K562 (cell line): Measurements from ENCODE around the gene UBR3. TPM values are rescaled to one million over a fixed set of nuclear protein-coding genes. Genes with fewer than 3 reads are reported as not detected.
"Not testable (repeated sequence)": the region's sequence is repeated elsewhere in the genome, so short reads cannot be mapped to it uniquely, and the experiment has no call there.

Source experiments
- ATAC-seq: fragments of 200-7000 bp; cut with Tn5 transposase; 3 replicates; pipeline ENCODE4 v1.9.1; 2020; ENCODE audit warnings: moderate library complexity
- BruUV-seq: library from RNA; stranded (reverse); fragments of 400-500 nt; replicated peaks from 2 replicates; lab custom pipeline; 2021; lab: Mats Ljungman, UMichigan
- CTCF ChIA-PET: fragments of 300-600 bp; formaldehyde crosslinking; extraction: SDS; loops from one replicate; lab custom pipeline; 2021; ENCODE audit warnings: low intra/inter-chr PET ratio; lab: Yijun Ruan, JAX
- POLR2A ChIA-PET: fragments of 300-600, 350-650 bp; sonication (Branson Sonifier 250); formaldehyde crosslinking; extraction: SDS; loops from one replicate; lab custom pipeline; 2021; ENCODE audit warnings: antibody characterized with exemption, inconsistent platforms; lab: Yijun Ruan, JAX
- DNase-seq, 4 experiments: peaks; one replicate each; pipeline versions ENCODE4 v3.0.0 to v3.0.0-alpha.2; 2011 to 2018; ENCODE audit warnings: low spot score in 3 of 4, mixed read lengths in 3 of 4; ENCODE audit errors: extremely low read depth in 1 of 4
- FAIRE-seq: peaks from 2 replicates; lab custom pipeline; 2011; peaks lifted over from hg19 to GRCh38; lab: Jason Lieb, UNC
- H2AFZ ChIP-seq: 2 replicates; pipeline ENCODE4 v1.6.0; 2011; ENCODE audit warnings: low read depth, low read length, control low read depth, inconsistent platforms
- H3K27ac ChIP-seq: fragments of 200-600 bp; 3 replicates; pipeline ENCODE4 v1.8.0; 2011; ENCODE audit warnings: low read depth, mild to moderate bottlenecking, control low read depth, inconsistent platforms, low read length, moderate library complexity, mixed read lengths; ENCODE audit errors: extremely low read depth
- H3K27me3 ChIP-seq, 2 experiments: fragments of 300-600 bp in 1 of 2; 2 replicates in 1 of 2; 3 replicates in 1 of 2; pipeline versions ENCODE4 v1.6.0 to v1.8.0; 2011; ENCODE audit warnings: inconsistent platforms in 2 of 2, low read length in 2 of 2, mild to moderate bottlenecking in 1 of 2, mixed read lengths in 1 of 2, moderate library complexity in 1 of 2; ENCODE audit not compliant: control insufficient read depth in 2 of 2, insufficient read depth in 2 of 2
- H3K36me3 ChIP-seq: fragments of 300-600 bp; 3 replicates; pipeline ENCODE4 v1.8.0; 2011; ENCODE audit warnings: mild to moderate bottlenecking, low read length, inconsistent platforms; ENCODE audit not compliant: control insufficient read depth, insufficient read depth
- H3K4me1 ChIP-seq, 2 experiments: fragments of 200-600 bp in 1 of 2; replicated peaks in 1 of 2; 2 replicates in 1 of 2; 3 replicates in 1 of 2; pipeline versions ENCODE4 v1.5.1 to v1.8.0; 2011; ENCODE audit warnings: inconsistent platforms in 2 of 2, low read length in 2 of 2, mild to moderate bottlenecking in 1 of 2, mixed read lengths in 1 of 2, moderate library complexity in 1 of 2; ENCODE audit not compliant: control insufficient read depth in 2 of 2, insufficient read depth in 2 of 2
- H3K4me2 ChIP-seq: 2 replicates; pipeline ENCODE4 v1.6.1; 2011; ENCODE audit warnings: low read length, control low read depth, inconsistent platforms, mixed read lengths; ENCODE audit not compliant: insufficient read depth
- H3K4me3 ChIP-seq: fragments of 200-600 bp; sonication (generic), shearing (Covaris generic); 2 replicates; pipeline ENCODE4 v1.5.1; 2016; ENCODE audit warnings: control low read depth, inconsistent platforms
- H3K79me2 ChIP-seq: fragments of 200-600 bp; 3 replicates; pipeline ENCODE4 v1.8.0; 2011; ENCODE audit warnings: low read length, inconsistent platforms; ENCODE audit not compliant: control insufficient read depth, insufficient read depth
- H3K9ac ChIP-seq, 2 experiments: 2 replicates each; pipeline versions ENCODE4 v1.6.0 to v1.6.1; 2011; ENCODE audit warnings: low read depth in 2 of 2, low read length in 2 of 2, control low read depth in 1 of 2, inconsistent platforms in 1 of 2, mild to moderate bottlenecking in 1 of 2, mixed read lengths in 1 of 2; ENCODE audit not compliant: insufficient read depth in 1 of 2
- H3K9me1 ChIP-seq: one replicate; pipeline ENCODE4 v1.6.0; 2011; ENCODE audit warnings: inconsistent platforms, mild to moderate bottlenecking, low read length, moderate library complexity; ENCODE audit not compliant: control insufficient read depth, insufficient read depth
- H3K9me3 ChIP-seq: replicated peaks from 2 replicates; pipeline ENCODE4 v1.5.1; 2011; ENCODE audit warnings: low read depth, low read length, inconsistent platforms; ENCODE audit not compliant: control insufficient read depth, insufficient read depth
- H4K20me1 ChIP-seq: replicated peaks from 2 replicates; pipeline ENCODE4 v1.6.1; 2011; ENCODE audit warnings: low read length, inconsistent platforms, mixed read lengths; ENCODE audit not compliant: control insufficient read depth, insufficient read depth
- AFF1 ChIP-seq, 2 experiments: fragments of 450-650 bp; IDR thresholded peaks; 2 replicates each; pipeline ENCODE4 v1.6.1; 2018; ENCODE audit warnings: mild to moderate bottlenecking in 2 of 2, low read depth in 1 of 2; ENCODE audit not compliant: partially characterized antibody in 2 of 2
- WGBS: fragments of 100-300 bp; shearing (Covaris generic); methylation state at CpG from one replicate; pipeline ENCODE4 v1.1.6; 2016; ENCODE audit warnings: low coverage, mixed read lengths; ENCODE audit not compliant: insufficient coverage; ENCODE audit errors: missing lambda C conversion rate; 5-methylcytosine and 5-hydroxymethylcytosine counted together
- in situ Hi-C: fragments of 300-500 bp; cut with MboI; formaldehyde crosslinking; loops from 4 replicates; pipeline ENCODE4 v1.15.0; 2018; ENCODE audit warnings: inconsistent platforms, mixed read lengths
- intact Hi-C: fragments of 100-400 bp; cut with micrococcal nuclease; formaldehyde crosslinking; loops from 2 replicates; pipeline ENCODE4 v1.14.2; 2022
- polyA plus RNA-seq, 8 experiments: library from polyadenylated mRNA; depleted of rRNA in 4 of 8; stranded (reverse) in 5 of 8; unstranded in 3 of 8; fragments of >200 nt; fragmentation: Nextera tagmentation in 2 of 8; fragmentation: Illumina TruSeq in 1 of 8; extraction: Ambion mirVana in 2 of 8; extraction: Trizol in 1 of 8; gene quantifications; 2 replicates each; pipeline versions ENCODE4 v1.2.1 to v1.2.3, GENCODE V29; 2011 to 2014; ENCODE audit warnings: inconsistent platforms in 1 of 8, missing spikeins in 1 of 8
- total RNA-seq, 7 experiments: library from RNA; depleted of rRNA in 6 of 7; stranded (reverse); fragments of >200 nt in 6 of 7; fragmentation: Illumina TruSeq in 2 of 7; extraction: Trizol in 2 of 7; gene quantifications; 2 replicates each; pipeline versions ENCODE4 v1.2.1 to v1.2.3, GENCODE V29; 2011 to 2021; ENCODE audit warnings: low replicate concordance in 1 of 7

The UBR3 gene
- total and polyA plus RNA-seq, 9 of the 15 experiments (the other 6 are each of a cell fraction or from before 2014, with no cell fraction given), result 14.4 to 63.5 (median 40.4) TPM

GRCh38 chr2:169900103-169900502 lies 72.8 kb downstream of the UBR3 start:
- FAIRE-seq, H2AFZ ChIP-seq, H3K9me3 ChIP-seq, H3K4me2 ChIP-seq, H3K27me3 ChIP-seq, H3K4me1 ChIP-seq, H3K9me1 ChIP-seq, CTCF ChIA-PET, ATAC-seq, H3K27ac ChIP-seq, DNase-seq, H4K20me1 ChIP-seq, BruUV-seq, H3K4me3 ChIP-seq, H3K79me2 ChIP-seq, intact Hi-C loops, POLR2A ChIA-PET, H3K9ac ChIP-seq, in situ Hi-C loops: not testable (repeated sequence)
- 69% methylated on average over 4 of the region's 4 CpGs for WGBS
- H3K36me3 ChIP-seq, result peaks cover 44% of the 10 kb centered on the region
- TF ChIP-seq AFF1 (IDR thresholded peaks at IDR 0.05; ENCODE audit: low read depth in 1 of 2, partially characterized antibody in 2 of 2), result peak in 1 of 2 experiments; percentile 97
